SK-N-SH (cell line): ENCODE results near the gene H2BK1. TPM values are rescaled to one million over a fixed set of nuclear protein-coding genes. Genes with fewer than 3 reads are reported as not detected.

ENCODE experiments used
- CTCF ChIA-PET: fragments of 300-600, 350-600 bp; formaldehyde crosslinking; extraction: SDS; loops from one replicate; lab custom pipeline; 2021; lab: Yijun Ruan, JAX
- POLR2A ChIA-PET: fragments of 350-600 bp; sonication (Branson Sonifier 250); formaldehyde crosslinking; extraction: SDS; loops from one replicate; lab custom pipeline; 2020; ENCODE audit warnings: antibody characterized with exemption, inconsistent platforms; lab: Yijun Ruan, JAX
- DNase-seq: peaks from one replicate; pipeline ENCODE4 v3.0.0; 2012
- H2AFZ ChIP-seq: fragments of 200-600 bp; sonication (generic); 2 replicates; pipeline ENCODE4 v1.8.1; 2016; ENCODE audit warnings: antibody characterized with exemption, mild to moderate bottlenecking, low read depth
- H3F3A ChIP-seq: fragments of 200-600 bp; sonication (generic); replicated peaks from 2 replicates; pipeline ENCODE3; 2016; ENCODE audit warnings: antibody characterized with exemption, mild to moderate bottlenecking; ENCODE audit not compliant: insufficient read depth
- H3K27ac ChIP-seq, 2 experiments: fragments of 200-500 bp in 1 of 2; fragments of 200-600 bp in 1 of 2; sonication (Bioruptor generic) in 1 of 2; sonication (generic), shearing (Covaris generic) in 1 of 2; 2 replicates each; pipeline versions ENCODE4 v1.5.1 to v1.6.1; 2014 to 2016; ENCODE audit warnings: low read depth in 2 of 2, inconsistent platforms in 1 of 2, low read length in 1 of 2, mild to moderate bottlenecking in 1 of 2, mixed read lengths in 1 of 2
- H3K27me3 ChIP-seq: fragments of 200-600 bp; sonication (generic), shearing (Covaris generic); 2 replicates; pipeline ENCODE4 v1.6.1; 2016; ENCODE audit warnings: mixed run types; ENCODE audit not compliant: insufficient read depth
- H3K36me3 ChIP-seq, 2 experiments: fragments of 200-500 bp in 1 of 2; fragments of 200-600 bp in 1 of 2; sonication (Bioruptor generic) in 1 of 2; sonication (generic) in 1 of 2; replicated peaks in 1 of 2; 2 replicates each; pipeline versions ENCODE3 to v1.5.1; 2014 to 2016; ENCODE audit warnings: low read length in 1 of 2, mild to moderate bottlenecking in 1 of 2; ENCODE audit not compliant: insufficient read depth in 2 of 2, control insufficient read depth in 1 of 2
- H3K4me1 ChIP-seq, 2 experiments: fragments of 200-500 bp in 1 of 2; fragments of 200-600 bp in 1 of 2; sonication (Bioruptor generic) in 1 of 2; sonication (generic), shearing (Covaris generic) in 1 of 2; 2 replicates each; pipeline versions ENCODE4 v1.5.1 to v1.6.1; 2014 to 2016; ENCODE audit warnings: low read depth in 1 of 2, low read length in 1 of 2, mixed run types in 1 of 2; ENCODE audit not compliant: insufficient read depth in 2 of 2, control insufficient read depth in 1 of 2
- H3K4me2 ChIP-seq: fragments of 200-600 bp; sonication (generic), shearing (Covaris generic); 2 replicates; pipeline ENCODE4 v1.6.1; 2017; ENCODE audit warnings: mixed run types
- H3K4me3 ChIP-seq, 2 experiments: fragments of 200-500 bp in 1 of 2; fragments of 200-600 bp in 1 of 2; sonication (Bioruptor generic) in 1 of 2; sonication (generic), shearing (Covaris generic) in 1 of 2; 2 replicates each; pipeline versions ENCODE4 v1.5.1 to v1.8.1; 2014 to 2016; ENCODE audit warnings: low read depth in 2 of 2, inconsistent platforms in 1 of 2, low read length in 1 of 2, mild to moderate bottlenecking in 1 of 2, mixed read lengths in 1 of 2, moderate library complexity in 1 of 2
- H3K79me2 ChIP-seq: fragments of 200-600 bp; sonication (generic); 2 replicates; pipeline ENCODE4 v1.8.1; 2017; ENCODE audit warnings: mild to moderate bottlenecking; ENCODE audit not compliant: insufficient read depth
- H3K9ac ChIP-seq: fragments of 200-600 bp; sonication (generic); 2 replicates; pipeline ENCODE4 v1.6.1; 2017; ENCODE audit warnings: mixed run types
- H3K9me2 ChIP-seq: fragments of 200-600 bp; sonication (generic); 2 replicates; pipeline ENCODE4 v1.6.1; 2017; ENCODE audit warnings: mixed run types
- H3K9me3 ChIP-seq: fragments of 200-600 bp; sonication (generic); 2 replicates; pipeline ENCODE4 v1.6.1; 2017; ENCODE audit warnings: mixed run types, mild to moderate bottlenecking, moderate library complexity
- H4K20me1 ChIP-seq: fragments of 200-600 bp; sonication (generic); 2 replicates; pipeline ENCODE4 v1.6.1; 2017; ENCODE audit warnings: mild to moderate bottlenecking, mixed run types; ENCODE audit not compliant: insufficient read depth
- ELF1 ChIP-seq: IDR thresholded peaks from 2 replicates; pipeline ENCODE4 v1.4.0; 2012
- EP300 ChIP-seq, 2 experiments: IDR thresholded peaks; 2 replicates each; pipeline versions ENCODE4 v1.4.0 to v1.6.1; 2012; ENCODE audit warnings: borderline replicate concordance in 1 of 2, low read depth in 1 of 2, low read length in 1 of 2
- FOSL2 ChIP-seq: IDR thresholded peaks from 2 replicates; pipeline ENCODE4 v1.4.0; 2012; ENCODE audit warnings: low read depth, mild to moderate bottlenecking, moderate library complexity, borderline replicate concordance
- GABPA ChIP-seq: IDR thresholded peaks from 2 replicates; pipeline ENCODE4 v1.4.0; 2012; ENCODE audit warnings: low read depth, mild to moderate bottlenecking
- GATA2 ChIP-seq: sonication (generic); formaldehyde crosslinking; IDR thresholded peaks from 2 replicates; pipeline ENCODE4 v1.5.0; 2020; ENCODE audit warnings: mild to moderate bottlenecking, missing genetic modification reagents
- IRF3 ChIP-seq: fragments of 150-350 bp; IDR thresholded peaks from 2 replicates; pipeline ENCODE4 v1.6.1; 2016; ENCODE audit warnings: mild to moderate bottlenecking, low read depth, low read length
- NFIC ChIP-seq: IDR thresholded peaks from 2 replicates; pipeline ENCODE4 v1.4.0; 2012; ENCODE audit warnings: borderline replicate concordance
- NRF1 ChIP-seq: IDR thresholded peaks from 2 replicates; pipeline ENCODE4 v1.6.1; 2012; ENCODE audit warnings: low read depth, mild to moderate bottlenecking, low read length
- POLR2AphosphoS5 ChIP-seq: IDR thresholded peaks from 2 replicates; pipeline ENCODE4 v1.6.1; 2012; ENCODE audit warnings: low read depth, low read length
- RAD21 ChIP-seq: IDR thresholded peaks from 2 replicates; pipeline ENCODE4 v1.6.1; 2012; ENCODE audit warnings: mild to moderate bottlenecking, low read length
- RFX5 ChIP-seq: IDR thresholded peaks from 2 replicates; pipeline ENCODE4 v1.6.1; 2012; ENCODE audit warnings: mild to moderate bottlenecking, improper control_type of control experiment, low read length
- WGBS: methylation state at CpG from one replicate; pipeline ENCODE4 v1.1.6; 2017; ENCODE audit warnings: low lambda C conversion rate; 5-methylcytosine and 5-hydroxymethylcytosine counted together
- polyA plus RNA-seq, 3 experiments: library from polyadenylated mRNA; depleted of rRNA; stranded (reverse); fragments of >200 nt; gene quantifications; 2 replicates each; pipeline ENCODE4 v1.2.3, GENCODE V29; 2012

The H2BK1 gene
- polyA plus RNA-seq, 1 of the 3 experiments (the other 2 are of a cell fraction), result not detected

- CTCF ChIA-PET, result interaction anchor here (1.6 to 7.7 kb wide), 3 partner anchors 7 to 114 kb away, joined by 4 to 122 read pairs (median 5); no protein-coding TSS in a partner anchor
- peak; percentile 24 for DNase-seq
- 93% methylated on average over 10 of the region's 17 CpGs for WGBS
- Histone ChIP-seq H3K9ac (no peak overlapping the region), H3K79me2 (peaks cover 68% of the 10 kb centered on the region), H4K20me1 (peaks cover 68% of the 10 kb centered on the region), H3K4me1 (peaks cover 6 to 9% of the 10 kb centered on the region in 2 experiments), H3K9me2 (no peaks in the 10 kb centered on the region), H3F3A (peaks cover 32% of the 10 kb centered on the region), H3K4me3 (no peak overlapping the region), H3K27me3 (no peaks in the 10 kb centered on the region), H3K4me2 (no peak overlapping the region), H3K9me3 (no peaks in the 10 kb centered on the region), H3K36me3 (peaks cover 52 to 83% of the 10 kb centered on the region in 2 experiments), H2AFZ (no peak overlapping the region), H3K27ac (no peak overlapping the region)
- TF ChIP-seq NRF1 (no peak), ELF1 (no peak), GABPA (no peak), RFX5 (no peak), FOSL2 (no peak), POLR2AphosphoS5 (no peak), IRF3 (no peak), RAD21 (no peak), EP300 (IDR thresholded peaks at IDR 0.05; ENCODE audit: borderline replicate concordance in 1 of 2, low read depth in 1 of 2, low read length in 1 of 2) (no peak), NFIC (no peak), GATA2 (CRISPR knock-in tag) (no peak)
- POLR2A ChIA-PET, result no interaction called here
These were observed 28.0 kb upstream of the H2BK1 start for GRCh38 chr7:151238190-151238810.

DNA sequence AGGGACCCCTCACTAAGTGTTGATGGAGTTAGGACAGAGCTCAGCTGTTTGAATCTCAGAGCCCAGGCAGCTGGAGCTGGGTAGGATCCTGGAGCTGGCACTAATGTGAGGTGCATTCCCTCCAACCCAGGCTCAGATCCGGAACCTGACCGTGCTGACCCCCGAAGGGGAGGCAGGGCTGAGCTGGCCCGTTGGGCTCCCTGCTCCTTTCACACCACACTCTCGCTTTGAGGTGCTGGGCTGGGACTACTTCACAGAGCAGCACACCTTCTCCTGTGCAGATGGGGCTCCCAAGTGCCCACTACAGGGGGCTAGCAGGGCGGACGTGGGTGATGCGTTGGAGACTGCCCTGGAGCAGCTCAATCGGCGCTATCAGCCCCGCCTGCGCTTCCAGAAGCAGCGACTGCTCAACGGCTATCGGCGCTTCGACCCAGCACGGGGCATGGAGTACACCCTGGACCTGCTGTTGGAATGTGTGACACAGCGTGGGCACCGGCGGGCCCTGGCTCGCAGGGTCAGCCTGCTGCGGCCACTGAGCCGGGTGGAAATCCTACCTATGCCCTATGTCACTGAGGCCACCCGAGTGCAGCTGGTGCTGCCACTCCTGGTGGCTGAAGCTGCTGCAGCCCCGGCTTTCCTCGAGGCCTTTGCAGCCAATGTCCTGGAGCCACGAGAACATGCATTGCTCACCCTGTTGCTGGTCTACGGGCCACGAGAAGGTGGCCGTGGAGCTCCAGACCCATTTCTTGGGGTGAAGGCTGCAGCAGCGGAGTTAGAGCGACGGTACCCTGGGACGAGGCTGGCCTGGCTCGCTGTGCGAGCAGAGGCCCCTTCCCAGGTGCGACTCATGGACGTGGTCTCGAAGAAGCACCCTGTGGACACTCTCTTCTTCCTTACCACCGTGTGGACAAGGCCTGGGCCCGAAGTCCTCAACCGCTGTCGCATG is 27.2 kb upstream of the H2BK1 start:
- TF ChIP-seq GABPA (no peak), POLR2AphosphoS5 (no peak), ELF1 (no peak), IRF3 (no peak), NRF1 (no peak)
- TF ChIP-seq, all 33 proteins: peak for 0
- H3K9me2 ChIP-seq, result no peaks in the 10 kb centered on the region
- ChIA-PET POLR2A (interaction anchor here (0.7 kb wide), 1 partner anchor 10 kb away, joined by 3 read pairs; the partner anchor contains the start of gene ABCF2), CTCF (interaction anchor here (1.0 to 7.7 kb wide), 5 partner anchors 8 to 113 kb away, joined by 3 to 122 read pairs (median 5); no protein-coding TSS in a partner anchor)
- H3K4me3 ChIP-seq, result no peak overlapping the region
- H2AFZ ChIP-seq, result no peak overlapping the region
- no peak overlapping the region for H3K27ac ChIP-seq
- peaks cover 76% of the 10 kb centered on the region for H3K79me2 ChIP-seq
- H4K20me1 ChIP-seq, result peaks cover 70% of the 10 kb centered on the region
- WGBS, result 94% methylated on average over 27 of the region's 44 CpGs
- H3K4me1 ChIP-seq, result peaks cover 6 to 12% of the 10 kb centered on the region in 2 experiments
- no peak overlapping the region for H3K9ac ChIP-seq
- H3K27me3 ChIP-seq, result no peaks in the 10 kb centered on the region
- no peaks in the 10 kb centered on the region for H3K9me3 ChIP-seq
- no peak overlapping the region for H3K4me2 ChIP-seq
- peaks cover 52 to 78% of the 10 kb centered on the region in 2 experiments for H3K36me3 ChIP-seq
- peaks cover 25% of the 10 kb centered on the region for H3F3A ChIP-seq
- DNase-seq, result no peak
